H1 (cell line): ENCODE results near the gene EPB41L2. TPM values are rescaled to one million over a fixed set of nuclear protein-coding genes. Genes with fewer than 3 reads are reported as not detected.

Experiments
- CTCF ChIA-PET: fragments of 300-600 bp; sonication (Branson Sonifier 250); formaldehyde crosslinking; loops from one replicate; lab custom pipeline; 2021; ENCODE audit not compliant: partially characterized antibody; lab: Charles Lee
- POLR2A ChIA-PET: fragments of 300-600 bp; sonication (Branson Sonifier 250); formaldehyde crosslinking; loops from one replicate; lab custom pipeline; 2021; ENCODE audit warnings: inconsistent platforms; ENCODE audit not compliant: partially characterized antibody; lab: Charles Lee
- DNase-seq, 2 experiments: peaks; one replicate each; pipeline versions ENCODE4 v3.0.0 to v3.0.0-alpha.2; 2010 to 2022; ENCODE audit warnings: low spot score in 2 of 2, low read depth in 1 of 2, mixed read lengths in 1 of 2
- FAIRE-seq: peaks from 2 replicates; lab custom pipeline; 2011; peaks lifted over from hg19 to GRCh38; lab: Jason Lieb, UNC
- H2AFZ ChIP-seq: 2 replicates; pipeline ENCODE4 v1.8.1; 2012; ENCODE audit warnings: low read length, inconsistent platforms
- H2AK5ac ChIP-seq: 2 replicates; pipeline ENCODE4 v1.6.1; 2013; ENCODE audit warnings: low read depth, low read length
- H2BK120ac ChIP-seq: replicated peaks from 2 replicates; pipeline ENCODE3; 2013; ENCODE audit warnings: low read depth, low read length, inconsistent platforms
- H2BK12ac ChIP-seq: 2 replicates; pipeline ENCODE4 v1.6.1; 2013; ENCODE audit warnings: low read depth, low read length
- H2BK15ac ChIP-seq: 2 replicates; pipeline ENCODE4 v1.6.1; 2013; ENCODE audit warnings: low read length
- H2BK20ac ChIP-seq: 2 replicates; pipeline ENCODE4 v1.6.1; 2013; ENCODE audit warnings: low read length
- H2BK5ac ChIP-seq: 2 replicates; pipeline ENCODE4 v1.6.1; 2013; ENCODE audit warnings: low read depth, low read length
- H3K14ac ChIP-seq: 2 replicates; pipeline ENCODE4 v1.6.1; 2013; ENCODE audit warnings: inconsistent platforms; ENCODE audit not compliant: insufficient read length
- H3K18ac ChIP-seq: 2 replicates; pipeline ENCODE4 v1.6.1; 2013; ENCODE audit warnings: low read length; ENCODE audit errors: extremely low read depth
- H3K23ac ChIP-seq: 2 replicates; pipeline ENCODE4 v1.6.1; 2013; ENCODE audit warnings: inconsistent platforms; ENCODE audit not compliant: insufficient read length
- H3K23me2 ChIP-seq: 2 replicates; pipeline ENCODE4 v1.6.1; 2013; ENCODE audit warnings: low read depth, low read length
- H3K27ac ChIP-seq: 2 replicates; pipeline ENCODE4 v1.6.1; 2011; ENCODE audit warnings: low read depth, low read length, inconsistent platforms
- H3K27me3 ChIP-seq, 4 experiments: replicated peaks in 1 of 4; 1 replicate in 1 of 4; 2 replicates in 3 of 4; pipeline versions ENCODE4 v1.6.1 to v1.8.1; 2011 to 2013; ENCODE audit warnings: low read length in 3 of 4, mild to moderate bottlenecking in 3 of 4, inconsistent platforms in 2 of 4, mixed read lengths in 2 of 4, moderate library complexity in 1 of 4; ENCODE audit not compliant: control insufficient read depth in 3 of 4, insufficient read depth in 3 of 4; ENCODE audit errors: extremely low read depth in 1 of 4
- H3K36me3 ChIP-seq, 4 experiments: 2 replicates each; pipeline versions ENCODE4 v1.6.1 to v1.8.1; 2011 to 2013; ENCODE audit warnings: mild to moderate bottlenecking in 4 of 4, low read length in 3 of 4, moderate library complexity in 2 of 4, control low read depth in 1 of 4, inconsistent platforms in 1 of 4; ENCODE audit not compliant: insufficient read depth in 4 of 4, control insufficient read depth in 2 of 4
- H3K4ac ChIP-seq: replicated peaks from 2 replicates; pipeline ENCODE3; 2013; ENCODE audit warnings: low read length, low read depth, mixed read lengths, inconsistent platforms; ENCODE audit not compliant: insufficient read length
- H3K4me1 ChIP-seq, 4 experiments: replicated peaks in 1 of 4; 1 replicate in 1 of 4; 2 replicates in 3 of 4; pipeline versions ENCODE4 v1.6.1 to v1.8.1; 2011 to 2013; ENCODE audit warnings: low read length in 3 of 4, inconsistent platforms in 2 of 4, mixed read lengths in 1 of 4; ENCODE audit not compliant: insufficient read depth in 4 of 4, control insufficient read depth in 3 of 4
- H3K4me2 ChIP-seq, 2 experiments: 2 replicates each; pipeline versions ENCODE4 v1.6.1 to v1.8.1; 2011 to 2013; ENCODE audit warnings: low read depth in 2 of 2, low read length in 2 of 2, control low read depth in 1 of 2, inconsistent platforms in 1 of 2, mild to moderate bottlenecking in 1 of 2; ENCODE audit not compliant: insufficient read depth in 1 of 2
- H3K4me3 ChIP-seq, 4 experiments: fragments of 200-600, 300-600 bp in 1 of 4; sonication (generic), shearing (Covaris generic), sonication (Bioruptor Twin) in 1 of 4; 2 replicates each; pipeline versions ENCODE4 v1.5.1 to v1.8.1; 2011 to 2016; ENCODE audit warnings: low read length in 4 of 4, low read depth in 3 of 4, control low read depth in 2 of 4, inconsistent platforms in 2 of 4, mild to moderate bottlenecking in 2 of 4, mixed read lengths in 1 of 4, moderate library complexity in 1 of 4; ENCODE audit not compliant: insufficient read depth in 2 of 4; ENCODE audit errors: extremely low read depth in 1 of 4
- H3K56ac ChIP-seq: replicated peaks from 2 replicates; pipeline ENCODE3; 2013; ENCODE audit warnings: low read depth, mild to moderate bottlenecking, mixed read lengths, low read length, inconsistent platforms; ENCODE audit not compliant: insufficient read length
- H3K79me1 ChIP-seq: 2 replicates; pipeline ENCODE4 v1.6.1; 2013; ENCODE audit warnings: low read depth, low read length, control low read depth
- H3K79me2 ChIP-seq, 2 experiments: 2 replicates each; pipeline versions ENCODE4 v1.6.1 to v1.8.1; 2012 to 2013; ENCODE audit warnings: low read length in 2 of 2, mild to moderate bottlenecking in 2 of 2, inconsistent platforms in 1 of 2; ENCODE audit not compliant: insufficient read depth in 2 of 2, control insufficient read depth in 1 of 2
- H3K9ac ChIP-seq, 4 experiments: replicated peaks in 1 of 4; 1 replicate in 1 of 4; 2 replicates in 3 of 4; pipeline versions ENCODE4 v1.6.1 to v1.8.1; 2011 to 2013; ENCODE audit warnings: low read depth in 3 of 4, low read length in 3 of 4, control low read depth in 2 of 4, mild to moderate bottlenecking in 2 of 4, moderate library complexity in 2 of 4, inconsistent platforms in 1 of 4; ENCODE audit errors: extremely low read depth in 1 of 4
- H3K9me3 ChIP-seq, 2 experiments: 2 replicates each; pipeline versions ENCODE4 v1.6.1 to v1.8.1; 2012 to 2013; ENCODE audit warnings: mild to moderate bottlenecking in 2 of 2, moderate library complexity in 2 of 2, control low read depth in 1 of 2, inconsistent platforms in 1 of 2, low read depth in 1 of 2, low read length in 1 of 2, mixed read lengths in 1 of 2; ENCODE audit not compliant: insufficient read depth in 2 of 2
- H4K20me1 ChIP-seq, 2 experiments: replicated peaks in 1 of 2; 2 replicates each; pipeline versions ENCODE3 to v1.8.1; 2011 to 2013; ENCODE audit warnings: inconsistent platforms in 2 of 2, low read length in 2 of 2, mild to moderate bottlenecking in 1 of 2; ENCODE audit not compliant: insufficient read depth in 2 of 2, control insufficient read depth in 1 of 2
- H4K5ac ChIP-seq: 2 replicates; pipeline ENCODE4 v1.6.1; 2013; ENCODE audit warnings: low read length, low read depth, mixed read lengths, inconsistent platforms; ENCODE audit not compliant: insufficient read length
- H4K8ac ChIP-seq: 2 replicates; pipeline ENCODE4 v1.8.0; 2013; ENCODE audit warnings: mild to moderate bottlenecking, moderate library complexity, low read length, inconsistent platforms; ENCODE audit not compliant: insufficient read depth; ENCODE audit errors: extremely low read depth
- H4K91ac ChIP-seq: replicated peaks from 2 replicates; pipeline ENCODE3; 2013; ENCODE audit warnings: low read length, mixed read lengths, inconsistent platforms; ENCODE audit not compliant: insufficient read length
- ATF3 ChIP-seq: IDR thresholded peaks from 2 replicates; pipeline ENCODE4 v1.6.1; 2011; ENCODE audit warnings: low read depth, mild to moderate bottlenecking, low read length; ENCODE audit not compliant: insufficient read depth
- E2F6 ChIP-seq: IDR thresholded peaks from 2 replicates; pipeline ENCODE4 v1.6.1; 2012; ENCODE audit warnings: inconsistent platforms
- JUND ChIP-seq: IDR thresholded peaks from 2 replicates; pipeline ENCODE4 v1.6.1; 2011; ENCODE audit warnings: mild to moderate bottlenecking, improper control_type of control experiment, low read length
- KDM5A ChIP-seq: fragments of 200-600 bp; IDR thresholded peaks from 2 replicates; pipeline ENCODE4 v1.7.1; 2012; ENCODE audit warnings: mild to moderate bottlenecking, low read length, inconsistent platforms, mixed read lengths
- RBBP5 ChIP-seq: IDR thresholded peaks from 2 replicates; pipeline ENCODE4 v1.7.1; 2012; ENCODE audit warnings: low read depth, mild to moderate bottlenecking, inconsistent platforms, low read length, moderate library complexity, borderline replicate concordance
- polyA plus RNA-seq, 7 experiments: library from polyadenylated mRNA; depleted of rRNA in 3 of 7; stranded (reverse) in 5 of 7; unstranded in 2 of 7; fragments of >200 nt in 5 of 7; fragments of 200-250 nt in 2 of 7; gene quantifications; 1 replicate in 5 of 7; 2 replicates in 1 of 7; 4 replicates in 1 of 7; pipeline versions ENCODE4 v1.2.1 to v1.2.3, GENCODE V29; 2011 to 2013; ENCODE audit warnings: missing spikeins in 2 of 7, mixed read lengths in 2 of 7
- total RNA-seq: library from RNA; stranded (reverse); fragmentation: NEBNext Ultra II Directional; extraction: Animal tissue kit (Norgen Biotek cat#: 25700); gene quantifications from 2 replicates; pipeline ENCODE4 v1.2.1, GENCODE V29; 2021

The EPB41L2 gene
- total and polyA plus RNA-seq, 2 of the 8 experiments (the other 6 are each of a cell fraction or from before 2014, with no cell fraction given): 22.5 to 123 TPM

GRCh38 chr6:130908188-130908587 lies 154.9 kb downstream of the EPB41L2 start:
- H3K4me1 ChIP-seq: peaks cover 0 to 3% (median 0%) of the 10 kb centered on the region in 4 experiments; a peak in 1 of 7 replicates
- no peaks in the 10 kb centered on the region for H3K9me3 ChIP-seq
- H3K36me3 ChIP-seq: no peaks in the 10 kb centered on the region
- ChIA-PET CTCF (no interaction called here), POLR2A (no interaction called here)
- H2AK5ac ChIP-seq: no peak overlapping the region
- FAIRE-seq (no peak), DNase-seq (no peak)
- H2AFZ ChIP-seq: no peak overlapping the region
- no peak overlapping the region for H2BK15ac ChIP-seq
- H3K9ac ChIP-seq: no peak overlapping the region
- no peak overlapping the region for H3K4me3 ChIP-seq
- H2BK120ac ChIP-seq: no peak overlapping the region
- H4K91ac ChIP-seq: no peak overlapping the region
- H2BK12ac ChIP-seq: no peak overlapping the region
- H4K5ac ChIP-seq: no peak overlapping the region
- H4K20me1 ChIP-seq: peaks cover 0 to 1% of the 10 kb centered on the region in 2 experiments
- no peak overlapping the region for H3K23ac ChIP-seq
- no peaks in the 10 kb centered on the region for H3K23me2 ChIP-seq
- no peak overlapping the region for H4K8ac ChIP-seq
- no peak overlapping the region for H3K18ac ChIP-seq
- no peak overlapping the region for H3K56ac ChIP-seq
- no peak overlapping the region for H3K4ac ChIP-seq
- no peak overlapping the region for H3K4me2 ChIP-seq
- no peak overlapping the region for H3K27ac ChIP-seq
- H3K27me3 ChIP-seq: no peaks in the 10 kb centered on the region
- H3K14ac ChIP-seq: no peak overlapping the region
- peaks cover 0 to 3% of the 10 kb centered on the region in 2 experiments; a peak in 1 of 4 replicates for H3K79me2 ChIP-seq
- H2BK20ac ChIP-seq: no peak overlapping the region
- no peak overlapping the region for H2BK5ac ChIP-seq
- H3K79me1 ChIP-seq: peaks cover 5% of the 10 kb centered on the region; the same call in 1 of the 2 replicates
- TF ChIP-seq RBBP5 (no peak), ATF3 (no peak), JUND (no peak), KDM5A (no peak), E2F6 (no peak)
